Vagina (tissue), 2 donors: ENCODE data around the gene BCAS3. TPM values are rescaled to one million over a fixed set of nuclear protein-coding genes. Genes with fewer than 3 reads are reported as not detected.

Source experiments
- DNase-seq, 2 donors: peaks; one replicate each; pipeline ENCODE4 v3.0.0-alpha.2; 2017; ENCODE audit errors: extremely low spot score in 2 of 2
- H3K27ac ChIP-seq: fragments of 200-600 bp; sonication (generic); one replicate; pipeline ENCODE4 v1.5.1; 2019
- H3K27me3 ChIP-seq: fragments of 200-600 bp; sonication (generic); one replicate; pipeline ENCODE4 v1.5.1; 2019
- H3K36me3 ChIP-seq, 2 donors: fragments of 200-600 bp; sonication (generic); one replicate each; pipeline ENCODE4 v1.5.1; 2017 to 2019
- H3K4me1 ChIP-seq: fragments of 200-600 bp; sonication (generic); one replicate; pipeline ENCODE4 v1.5.1; 2019
- H3K4me3 ChIP-seq, 2 donors: fragments of 200-600 bp; sonication (generic); 1 replicate in 1 of 2; 2 replicates in 1 of 2; pipeline ENCODE4 v1.5.1; 2016 to 2019
- H3K9me3 ChIP-seq: fragments of 200-600 bp; sonication (generic); one replicate; pipeline ENCODE4 v1.5.1; 2019
- POLR2A ChIP-seq, 2 donors: fragments of 450-650 bp; IDR thresholded peaks; one replicate each; pipeline ENCODE4 v1.6.1; 2017; ENCODE audit warnings: antibody characterized with exemption in 2 of 2, mild to moderate bottlenecking in 2 of 2, moderate library complexity in 2 of 2
- POLR2AphosphoS5 ChIP-seq, 2 donors: sonication (generic); formaldehyde crosslinking; IDR thresholded peaks; one replicate each; pipeline ENCODE4 v1.9.0; 2017; ENCODE audit warnings: antibody characterized with exemption in 2 of 2, mild to moderate bottlenecking in 2 of 2, low read depth in 1 of 2; ENCODE audit not compliant: insufficient read depth in 1 of 2
- intact Hi-C: fragments of 100-400 bp; cut with DNase I; formaldehyde crosslinking; loops from one replicate; pipeline ENCODE4 v1.15.1; 2023
- total RNA-seq: library from RNA; depleted of rRNA; stranded (reverse); fragments of >200 nt; gene quantifications from one replicate; pipeline ENCODE4 v1.2.3, GENCODE V29; 2016
- TF ChIP-seq, protein P1 (sequence below), 3 experiments: fragments of 450-650 bp in 2 of 3; fragments of 200-600 bp in 1 of 3; sonication (generic) in 1 of 3; IDR thresholded peaks; one replicate each; pipeline ENCODE4 v1.5.1; 2017 to 2019; ENCODE audit warnings: antibody characterized with exemption in 3 of 3, mild to moderate bottlenecking in 2 of 3, moderate library complexity in 2 of 3

Gene BCAS3
- total RNA-seq, 1 donor from 2014 or later = 33.1 TPM

DNA sequence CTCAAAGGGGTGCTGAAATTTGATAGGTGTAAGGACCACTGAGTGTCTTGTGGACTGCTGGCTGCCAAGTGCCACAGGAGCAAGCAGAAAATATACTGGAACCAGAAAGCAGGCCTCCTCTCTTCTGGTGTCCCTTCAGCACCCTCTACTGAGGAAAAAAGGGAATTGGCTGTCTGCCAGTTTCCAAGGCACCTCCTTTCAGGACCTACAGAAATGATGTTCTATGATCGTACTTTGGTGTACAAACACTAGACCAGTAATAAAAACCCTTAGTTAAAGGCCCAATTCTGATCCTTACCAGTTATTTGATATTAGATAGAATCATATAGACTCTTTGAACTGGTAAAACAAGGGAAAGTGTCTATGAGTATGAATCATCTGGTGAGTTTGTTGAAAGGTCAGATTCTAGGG lies 35.8 kb upstream of the BCAS3 start:
- peaks cover 10% of the 10 kb centered on the region for H3K4me1 ChIP-seq
- H3K9me3 ChIP-seq = no peaks in the 10 kb centered on the region
- H3K27me3 ChIP-seq = no peaks in the 10 kb centered on the region
- DNase-seq = no peak
- no peak overlapping the region for H3K4me3 ChIP-seq
- H3K27ac ChIP-seq = no peak overlapping the region
- H3K36me3 ChIP-seq = no peaks in the 10 kb centered on the region
- intact Hi-C loops = no loop called here
- no peak for TF ChIP-seq POLR2AphosphoS5 (IDR thresholded peaks at IDR 0.05; ENCODE audit: insufficient read depth in 1 of 2, low read depth in 1 of 2)
- TF ChIP-seq, protein P1, sequence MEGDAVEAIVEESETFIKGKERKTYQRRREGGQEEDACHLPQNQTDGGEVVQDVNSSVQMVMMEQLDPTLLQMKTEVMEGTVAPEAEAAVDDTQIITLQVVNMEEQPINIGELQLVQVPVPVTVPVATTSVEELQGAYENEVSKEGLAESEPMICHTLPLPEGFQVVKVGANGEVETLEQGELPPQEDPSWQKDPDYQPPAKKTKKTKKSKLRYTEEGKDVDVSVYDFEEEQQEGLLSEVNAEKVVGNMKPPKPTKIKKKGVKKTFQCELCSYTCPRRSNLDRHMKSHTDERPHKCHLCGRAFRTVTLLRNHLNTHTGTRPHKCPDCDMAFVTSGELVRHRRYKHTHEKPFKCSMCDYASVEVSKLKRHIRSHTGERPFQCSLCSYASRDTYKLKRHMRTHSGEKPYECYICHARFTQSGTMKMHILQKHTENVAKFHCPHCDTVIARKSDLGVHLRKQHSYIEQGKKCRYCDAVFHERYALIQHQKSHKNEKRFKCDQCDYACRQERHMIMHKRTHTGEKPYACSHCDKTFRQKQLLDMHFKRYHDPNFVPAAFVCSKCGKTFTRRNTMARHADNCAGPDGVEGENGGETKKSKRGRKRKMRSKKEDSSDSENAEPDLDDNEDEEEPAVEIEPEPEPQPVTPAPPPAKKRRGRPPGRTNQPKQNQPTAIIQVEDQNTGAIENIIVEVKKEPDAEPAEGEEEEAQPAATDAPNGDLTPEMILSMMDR (IDR thresholded peaks at IDR 0.05) = peak in 1 of 3 experiments; percentile 10

DNA sequence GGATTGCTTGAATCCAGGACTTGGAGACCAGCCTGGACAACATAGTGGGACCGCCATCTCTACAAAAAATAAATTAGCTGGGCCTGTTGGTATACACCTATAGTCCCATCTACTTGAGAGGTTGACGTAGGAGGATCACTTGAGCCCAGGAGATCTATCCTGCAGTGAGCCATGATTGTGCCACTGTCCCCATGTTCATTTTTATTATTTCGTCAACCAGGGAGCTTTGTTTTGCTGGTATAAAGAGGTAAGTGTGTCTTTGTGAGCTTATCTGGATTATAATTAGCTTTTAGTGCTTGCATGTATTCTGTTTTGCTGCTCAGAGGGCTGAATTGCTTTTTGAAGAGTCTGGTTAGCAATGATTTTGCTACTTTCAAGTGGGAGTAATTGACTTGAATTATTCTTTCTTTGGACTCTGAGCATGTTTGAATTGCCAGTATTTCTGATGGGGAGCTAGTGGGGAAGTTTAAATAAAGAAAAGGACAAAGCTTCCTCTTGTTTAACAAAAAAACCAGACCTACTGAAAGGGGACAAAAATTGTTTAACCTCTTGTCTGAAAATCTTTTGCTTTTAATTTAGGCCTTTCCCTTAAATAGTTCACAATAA lies 31.6 kb upstream of the BCAS3 start:
- intact Hi-C loops = no loop called here
- TF ChIP-seq POLR2A (IDR thresholded peaks at IDR 0.05) (no peak), POLR2AphosphoS5 (IDR thresholded peaks at IDR 0.05; ENCODE audit: insufficient read depth in 1 of 2, low read depth in 1 of 2) (no peak)
- TF ChIP-seq, protein P1 (IDR thresholded peaks at IDR 0.05) = no peak
- no peak for DNase-seq
- H3K27ac ChIP-seq = no peak overlapping the region
- no peaks in the 10 kb centered on the region for H3K9me3 ChIP-seq
- no peaks in the 10 kb centered on the region for H3K27me3 ChIP-seq
- H3K4me3 ChIP-seq = no peak overlapping the region
- H3K36me3 ChIP-seq = peaks cover 0 to 15% of the 10 kb centered on the region in 2 donors
- H3K4me1 ChIP-seq = peaks cover 10% of the 10 kb centered on the region

DNA sequence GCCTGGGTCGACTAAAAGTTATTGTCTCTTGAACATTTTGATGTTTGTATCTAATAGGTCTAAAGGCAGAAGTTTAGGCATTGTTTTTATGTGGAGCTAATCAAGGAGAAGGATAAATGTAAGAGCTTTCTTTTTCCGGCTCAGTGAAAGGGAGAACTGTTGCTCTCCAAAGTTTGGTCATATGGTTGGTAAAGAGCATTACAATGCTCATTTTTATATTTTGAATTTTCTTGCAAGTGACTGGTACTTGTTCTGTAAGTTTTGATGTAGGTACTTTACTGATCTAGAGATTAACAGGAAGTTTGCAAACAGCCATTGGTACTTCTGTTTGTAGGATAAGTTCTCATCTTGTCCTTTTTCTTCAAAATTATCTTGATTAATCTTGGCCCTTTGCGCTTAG lies 30.9 kb upstream of the BCAS3 start:
- Histone ChIP-seq H3K4me3 (no peak overlapping the region), H3K9me3 (no peaks in the 10 kb centered on the region), H3K27ac (no peak overlapping the region), H3K27me3 (no peaks in the 10 kb centered on the region), H3K4me1 (peaks cover 10% of the 10 kb centered on the region), H3K36me3 (peaks cover 0 to 15% of the 10 kb centered on the region in 2 donors)
- no peak for DNase-seq
- TF ChIP-seq POLR2AphosphoS5 (IDR thresholded peaks at IDR 0.05; ENCODE audit: insufficient read depth in 1 of 2, low read depth in 1 of 2) (no peak), POLR2A (IDR thresholded peaks at IDR 0.05) (no peak)
- TF ChIP-seq, protein P1 (IDR thresholded peaks at IDR 0.05) = no peak
- intact Hi-C loops = no loop called here

DNA sequence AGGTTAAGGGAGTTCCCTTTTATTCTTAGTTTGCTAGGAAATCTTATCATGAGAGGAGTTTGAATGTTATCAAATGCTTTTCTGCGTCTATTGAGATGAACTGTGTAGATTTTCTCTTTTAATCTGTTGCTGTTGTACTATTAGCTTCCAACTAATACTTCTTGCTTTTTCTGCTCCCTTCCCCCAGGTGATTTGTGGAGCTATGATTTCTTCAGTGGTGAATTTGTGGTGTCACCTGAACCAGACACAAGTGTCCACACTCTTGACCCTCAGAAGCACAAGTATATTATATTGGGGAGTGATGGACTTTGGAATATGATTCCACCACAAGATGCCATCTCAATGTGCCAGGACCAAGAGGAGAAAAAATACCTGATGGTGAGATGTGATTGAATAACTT lies 29.9 kb upstream of the BCAS3 start:
- no peak for DNase-seq
- H3K9me3 ChIP-seq = no peaks in the 10 kb centered on the region
- H3K4me1 ChIP-seq = peaks cover 4% of the 10 kb centered on the region
- intact Hi-C loops = no loop called here
- TF ChIP-seq, protein P1 (IDR thresholded peaks at IDR 0.05) = peak in 1 of 3 experiments; percentile 7
- TF ChIP-seq POLR2AphosphoS5 (IDR thresholded peaks at IDR 0.05; ENCODE audit: insufficient read depth in 1 of 2, low read depth in 1 of 2) (no peak), POLR2A (IDR thresholded peaks at IDR 0.05) (no peak)
- H3K4me3 ChIP-seq = no peak overlapping the region
- H3K27me3 ChIP-seq = no peaks in the 10 kb centered on the region
- no peak overlapping the region for H3K27ac ChIP-seq
- H3K36me3 ChIP-seq = peaks cover 0 to 15% of the 10 kb centered on the region in 2 donors

DNA sequence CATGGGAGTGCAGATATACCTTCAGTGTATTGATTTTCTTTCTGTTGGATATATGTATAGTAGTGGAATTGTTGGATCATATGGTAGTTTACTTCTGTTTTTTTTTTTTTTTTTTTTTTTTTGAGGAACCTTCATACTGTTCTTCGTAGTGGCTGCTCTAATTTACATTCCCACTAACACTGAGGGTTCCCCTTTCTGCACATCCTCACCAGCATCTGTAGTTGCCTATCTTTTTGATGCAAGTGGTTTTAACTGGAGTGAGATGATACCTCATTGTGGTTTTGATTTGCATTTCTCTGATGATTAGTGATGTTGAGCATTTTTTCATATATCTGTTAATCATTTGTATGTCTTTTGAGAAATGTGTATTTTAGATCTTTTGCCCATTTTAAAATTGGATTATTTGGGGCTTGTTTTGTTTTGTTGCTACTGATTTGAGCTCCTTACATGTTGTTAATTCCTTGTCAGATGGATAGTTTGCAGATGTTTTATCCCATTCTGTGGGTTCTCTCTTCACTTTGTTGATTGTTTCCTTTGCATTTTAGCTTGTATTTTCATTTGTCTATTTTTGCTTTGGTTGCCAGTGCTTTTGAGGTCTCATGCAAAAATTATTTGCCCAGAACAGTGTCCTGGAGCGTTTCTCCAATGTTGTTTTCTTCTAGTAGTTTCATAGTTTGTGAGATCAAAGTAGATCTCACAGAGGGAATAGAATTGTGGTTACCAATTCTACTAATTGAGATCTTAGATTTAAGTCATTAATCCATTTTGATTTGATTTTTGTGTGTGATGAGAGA lies 25.0 kb upstream of the BCAS3 start:
- DNase-seq = no peak
- Histone ChIP-seq H3K36me3 (peaks cover 0 to 19% of the 10 kb centered on the region in 2 donors), H3K27ac (no peak overlapping the region), H3K4me3 (no peak overlapping the region), H3K27me3 (no peaks in the 10 kb centered on the region), H3K9me3 (no peaks in the 10 kb centered on the region), H3K4me1 (no peaks in the 10 kb centered on the region)
- intact Hi-C loops = no loop called here
- TF ChIP-seq POLR2AphosphoS5 (IDR thresholded peaks at IDR 0.05; ENCODE audit: insufficient read depth in 1 of 2, low read depth in 1 of 2) = no peak
- TF ChIP-seq POLR2A (IDR thresholded peaks at IDR 0.05) = no peak
- TF ChIP-seq, protein P1 (IDR thresholded peaks at IDR 0.05) = no peak
